Lung microvascular endothelial cell (primary cell): ENCODE measurements around the gene ZNF697. TPM values are rescaled to one million over a fixed set of nuclear protein-coding genes. Genes with fewer than 3 reads are reported as not detected.
A peak's percentile ranks its signal among the peaks of the same experiment; 100 is the strongest.
"Not testable (repeated sequence)": the region's sequence is repeated elsewhere in the genome, so short reads cannot be mapped to it uniquely, and the experiment has no call there.

Source experiments
- DNase-seq, 2 donors: peaks; one replicate each; pipeline versions ENCODE4 v3.0.0 to v3.0.0-alpha.2; 2010; ENCODE audit warnings: low read depth in 2 of 2
- total RNA-seq: library from RNA; depleted of rRNA; stranded (reverse); fragments of >200 nt; gene quantifications from 2 replicates; pipeline ENCODE4 v1.2.1, GENCODE V29; 2014

ZNF697 gene
- total RNA-seq, 1 donor from 2014 or later = 18.8 TPM

DNA sequence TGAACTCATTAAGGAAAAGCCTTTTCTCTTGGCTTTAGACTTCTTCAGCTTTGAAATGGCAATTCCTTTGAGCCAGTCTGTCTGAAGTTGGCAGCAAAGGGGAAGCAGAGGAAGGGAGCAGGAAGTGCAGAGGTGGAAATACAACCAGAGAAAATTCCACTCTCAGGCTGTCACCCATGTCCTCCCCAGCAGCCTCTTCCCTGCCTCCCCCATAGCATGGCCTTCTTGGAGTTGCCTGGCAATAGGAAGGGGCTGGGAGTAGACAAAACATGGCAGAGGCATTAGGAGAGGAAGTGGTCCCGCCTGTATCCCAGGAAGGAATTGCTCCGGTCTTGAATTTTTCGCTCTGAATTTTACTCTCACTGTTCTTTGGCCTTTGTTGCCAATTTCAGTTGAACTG, 44.8 kb downstream of the ZNF697 start:
- not testable (repeated sequence) for DNase-seq

- DNase-seq = not testable (repeated sequence)
Measured at GRCh38 chr1:119602789-119603188, 45.3 kb downstream of the ZNF697 start.

- no peak for DNase-seq
Measured at GRCh38 chr1:119602169-119602568, 45.9 kb downstream of the ZNF697 start.

DNA sequence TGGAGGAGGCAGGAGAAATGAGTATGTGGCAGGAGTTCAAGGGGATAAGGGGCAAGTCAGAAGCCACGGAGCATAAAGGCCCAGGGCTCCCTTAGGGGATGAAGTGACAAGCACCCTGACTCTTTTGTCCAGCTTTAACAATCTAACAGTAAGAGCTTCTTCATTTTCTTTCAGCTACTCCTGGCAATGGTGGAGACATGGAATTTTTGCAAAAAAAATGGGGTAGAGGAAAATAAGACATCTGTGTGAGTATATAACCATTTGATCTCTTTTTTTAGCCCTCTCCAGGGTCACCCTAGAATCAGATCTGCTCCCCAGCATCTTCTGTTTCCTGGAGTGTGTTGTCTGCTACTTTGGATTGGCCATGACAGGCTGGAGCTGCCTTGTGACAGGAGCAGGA, 47.1 kb downstream of the ZNF697 start:
- DNase-seq = no peak

DNA sequence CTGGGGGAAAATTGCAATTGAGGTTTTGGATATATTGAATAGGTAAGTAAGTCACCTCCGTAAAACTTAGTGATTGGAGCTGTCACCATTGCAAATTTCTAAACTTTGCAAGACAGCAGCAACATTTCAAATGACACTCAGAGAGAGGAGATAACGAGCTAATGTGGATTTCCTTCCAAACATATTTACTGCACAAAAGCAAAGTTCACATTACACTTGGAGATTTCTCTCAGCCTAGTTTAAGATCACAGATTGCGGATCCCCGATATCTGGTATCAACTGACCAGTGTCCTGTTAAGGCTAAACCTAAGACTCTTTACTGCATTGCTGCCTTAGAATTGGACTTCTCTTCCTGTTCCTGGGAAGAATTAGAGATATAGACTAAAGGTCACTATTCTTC, 47.5 kb downstream of the ZNF697 start:
- DNase-seq = no peak

GRCh38 chr1:119595606-119596005, 52.5 kb downstream of the ZNF697 start:
- peak in 1 of 2 donors; percentile 21 for DNase-seq

- DNase-seq = no peak
Measured at GRCh38 chr1:119595168-119595567, 52.9 kb downstream of the ZNF697 start.

GRCh38 chr1:119594376-119594775, 53.7 kb downstream of the ZNF697 start:
- DNase-seq = peak in 1 of 2 donors; percentile 30

DNA sequence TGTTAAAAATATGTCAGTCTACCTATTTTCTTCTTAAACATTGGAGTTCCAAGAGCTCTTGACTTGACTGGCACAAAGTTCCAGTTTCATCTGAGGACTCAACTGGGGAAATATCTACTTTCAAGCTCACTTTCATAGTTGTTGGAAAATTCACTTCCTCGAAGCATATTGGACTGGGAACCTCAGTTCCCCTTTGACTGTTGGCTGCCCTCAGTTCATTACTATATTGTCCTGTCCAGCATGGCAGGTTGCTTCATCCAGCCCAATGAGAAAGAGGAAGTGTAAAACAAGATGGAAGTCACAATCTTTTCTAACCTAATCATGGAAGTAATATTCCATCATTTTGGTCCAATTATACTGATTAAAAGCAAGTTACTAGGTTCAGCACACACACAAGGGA, 54.3 kb downstream of the ZNF697 start:
- DNase-seq = no peak

GRCh38 chr1:119590393-119590792, 57.7 kb downstream of the ZNF697 start:
- no peak for DNase-seq

DNA sequence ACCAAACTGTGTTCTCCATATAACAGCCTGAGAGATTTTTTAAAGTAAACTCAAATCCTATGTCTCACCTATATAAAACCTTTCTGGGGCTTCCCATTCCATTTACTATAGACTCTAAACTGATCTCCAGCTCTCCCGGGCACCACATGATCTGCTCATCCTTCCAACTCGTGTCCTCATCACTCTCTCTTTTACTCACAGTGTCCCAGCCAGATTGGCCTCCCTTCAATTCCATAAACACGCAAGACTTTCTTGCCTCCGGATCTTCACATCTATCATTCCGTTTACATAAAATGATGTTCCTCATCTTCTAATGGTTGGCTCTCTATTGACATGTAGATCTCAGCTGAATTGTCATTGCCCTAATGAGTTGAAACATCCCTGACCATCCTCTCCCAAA, 59.4 kb downstream of the ZNF697 start:
- DNase-seq = no peak

DNA sequence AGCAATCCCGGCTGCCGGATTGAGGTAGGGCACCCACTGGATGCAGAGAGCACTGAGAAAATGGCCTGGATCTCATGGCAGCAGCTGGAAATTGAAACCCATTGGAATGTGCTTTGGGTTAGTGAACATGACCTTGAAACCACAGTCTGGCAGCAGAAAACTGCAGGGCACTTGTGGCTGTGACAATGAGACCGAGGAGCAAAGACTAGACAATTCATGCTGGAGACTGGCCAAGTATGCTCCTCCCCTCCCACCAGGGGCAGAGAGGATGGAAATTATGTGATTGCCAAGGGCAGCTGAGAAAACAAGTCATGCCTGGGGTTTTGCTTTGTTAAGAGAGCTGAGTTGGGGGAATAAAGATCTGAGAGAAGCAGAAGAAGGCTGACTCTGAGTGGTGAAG, 60.7 kb downstream of the ZNF697 start:
- peak; percentile 14 to 66 for DNase-seq

DNA sequence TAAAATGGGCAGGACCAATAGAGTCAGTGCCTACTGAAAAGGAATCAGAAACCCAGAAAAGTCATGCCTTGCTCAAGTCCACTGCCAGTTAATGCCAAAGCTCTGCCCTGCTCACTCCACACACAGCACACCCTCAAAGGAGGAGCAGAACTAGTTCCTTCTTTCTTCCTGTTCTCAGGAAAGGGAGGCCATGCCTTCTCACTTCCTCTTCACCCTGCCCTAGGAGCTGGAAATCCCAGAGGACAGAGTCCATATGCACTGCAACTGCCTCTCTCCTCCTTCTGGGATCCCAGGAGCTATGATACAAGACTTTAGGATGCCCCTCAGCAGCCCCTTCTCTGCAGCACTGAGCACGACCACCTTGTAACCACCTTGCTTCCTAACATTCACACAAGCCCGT, 62.3 kb downstream of the ZNF697 start:
- DNase-seq = not testable (repeated sequence)

- peak; percentile 74 to 77 for DNase-seq
Measured at GRCh38 chr1:119582801-119583200, 65.3 kb downstream of the ZNF697 start.

- DNase-seq = not testable (repeated sequence)
Measured at GRCh38 chr1:119581076-119581475, 67.0 kb downstream of the ZNF697 start.

DNA sequence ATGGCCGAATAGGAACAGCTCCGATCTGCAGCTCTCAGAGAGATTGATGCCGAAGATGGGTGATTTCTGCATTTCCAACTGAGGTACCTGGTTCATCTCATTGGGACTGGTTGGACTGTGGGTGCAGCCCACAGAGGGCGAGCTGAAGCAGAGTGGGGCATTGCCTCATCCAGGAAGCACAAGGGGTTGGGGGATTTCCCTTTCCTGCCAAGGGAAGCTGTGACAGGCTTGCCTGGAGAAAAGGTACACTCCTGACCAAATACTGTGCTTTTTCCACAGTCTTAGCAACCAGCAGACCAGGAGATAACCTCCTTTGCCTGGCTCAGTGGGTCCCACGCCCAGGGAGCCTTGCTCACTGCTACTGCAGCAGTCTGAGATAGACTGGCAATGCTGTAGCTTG, 74.2 kb downstream of the ZNF697 start:
- no peak for DNase-seq

DNA sequence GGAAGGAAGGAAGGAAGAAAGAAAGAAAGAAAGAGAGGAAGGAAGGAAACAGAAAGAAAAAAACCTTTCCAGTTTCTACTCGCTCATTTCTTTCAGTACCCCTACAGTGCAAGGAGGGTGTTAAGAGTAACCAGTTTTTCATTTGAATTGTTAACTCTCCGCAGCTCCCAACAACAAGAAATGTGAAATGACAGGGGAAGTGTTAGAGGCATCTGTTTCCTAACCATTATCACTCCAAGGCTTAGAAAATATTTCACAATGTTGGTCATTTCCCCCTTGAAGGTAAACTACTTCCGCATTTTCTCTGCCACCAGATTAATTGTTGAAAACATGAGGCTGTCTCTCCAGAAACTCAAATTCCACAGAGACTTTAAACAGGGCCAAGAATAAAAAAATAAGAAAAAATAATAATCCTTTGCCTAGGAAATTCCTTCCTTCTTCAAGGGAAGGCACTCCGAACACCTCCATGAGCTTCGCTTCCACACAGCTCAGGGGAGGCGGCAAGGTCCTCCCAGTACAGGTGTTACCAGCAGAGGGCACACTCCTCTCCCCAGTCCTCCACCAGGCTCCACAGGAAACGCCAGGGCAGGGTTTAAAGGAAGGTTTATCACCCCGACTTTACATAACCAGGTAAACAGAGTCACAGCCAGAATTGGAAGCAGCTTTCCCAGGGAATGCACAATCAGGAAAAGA, 78.0 kb downstream of the ZNF697 start:
- not testable (repeated sequence) for DNase-seq

Other genes with a start within 250 kb of the ZNF697 start
- not detected in 2 replicates for gene HSD3B2, start 233.1 kb downstream of the ZNF697 start, total RNA-seq
- not detected in 2 replicates for gene HSD3B1, start 141.1 kb downstream of the ZNF697 start, total RNA-seq
- 0.99 and 2.4 TPM in 2 replicates for gene PHGDH, start 63.7 kb upstream of the ZNF697 start, total RNA-seq
- gene HMGCS2, start 120.6 kb upstream of the ZNF697 start, total RNA-seq = not detected in 2 replicates
- not detected in 2 replicates for gene REG4, start 163.2 kb upstream of the ZNF697 start, total RNA-seq
- gene ADAM30, start 248.2 kb upstream of the ZNF697 start, total RNA-seq = not detected in 2 replicates